Testis (tissue), 3 donors: ENCODE results near the gene NDUFAF3. TPM values are rescaled to one million over a fixed set of nuclear protein-coding genes. Genes with fewer than 3 reads are reported as not detected.

Experiments used
- DNase-seq: peaks from one replicate; pipeline ENCODE4 v3.0.0-alpha.2; 2019
- H3K27ac ChIP-seq, 2 donors: fragments of 200-600 bp; sonication (generic); one replicate each; pipeline ENCODE4 v1.5.1; 2019
- H3K27me3 ChIP-seq: fragments of 200-600 bp; sonication (generic); one replicate; pipeline ENCODE4 v1.5.1; 2019
- H3K36me3 ChIP-seq: fragments of 200-600 bp; sonication (generic); one replicate; pipeline ENCODE4 v1.5.1; 2017; ENCODE audit warnings: low read depth; ENCODE audit errors: missing control alignments
- H3K4me1 ChIP-seq: fragments of 200-600 bp; sonication (generic); one replicate; pipeline ENCODE4 v1.5.1; 2019
- H3K4me3 ChIP-seq, 2 donors: fragments of 200-600 bp; sonication (generic); one replicate each; pipeline ENCODE4 v1.5.1; 2017 to 2019
- H3K9me3 ChIP-seq: fragments of 200-600 bp; sonication (generic); one replicate; pipeline ENCODE4 v1.5.1; 2017
- POLR2A ChIP-seq: fragments of 450-650 bp; IDR thresholded peaks from one replicate; pipeline ENCODE4 v1.6.1; 2017; ENCODE audit warnings: antibody characterized with exemption, mild to moderate bottlenecking, moderate library complexity
- WGBS, 2 donors: methylation state at CpG; one replicate each; pipeline ENCODE4 v1.1.5; 2018; 5-methylcytosine and 5-hydroxymethylcytosine counted together
- intact Hi-C: fragments of 100-400 bp; cut with DNase I; formaldehyde crosslinking; loops from one replicate; pipeline ENCODE4 v1.15.1; 2023; ENCODE audit warnings: low total_unique reads
- polyA plus RNA-seq: library from polyadenylated mRNA; stranded (reverse); fragments of 350-450 nt; fragmentation: Illumina TruSeq; extraction: RNeasy Lipid Tissue Mini Kit (QIAGEN cat#74804); gene quantifications from one replicate; pipeline ENCODE4 v1.2.3, GENCODE V29; 2014; ENCODE audit warnings: low read depth, low replicate concordance; ENCODE audit not compliant: insufficient read depth
- total RNA-seq, 2 donors: library from RNA; depleted of rRNA; stranded (reverse); fragments of >200 nt; gene quantifications; one replicate each; pipeline ENCODE4 v1.2.3, GENCODE V29; 2016
- TF ChIP-seq, protein P1 (sequence below), 3 experiments: fragments of 450-650 bp in 2 of 3; fragments of 200-600 bp in 1 of 3; sonication (generic) in 1 of 3; IDR thresholded peaks; one replicate each; pipeline ENCODE4 v1.5.1; 2016 to 2019; ENCODE audit warnings: antibody characterized with exemption in 3 of 3, mild to moderate bottlenecking in 2 of 3, moderate library complexity in 1 of 3

Gene NDUFAF3
- total and polyA plus RNA-seq, 3 donors from 2014 or later: 324 to 544 (median 416) TPM

DNA sequence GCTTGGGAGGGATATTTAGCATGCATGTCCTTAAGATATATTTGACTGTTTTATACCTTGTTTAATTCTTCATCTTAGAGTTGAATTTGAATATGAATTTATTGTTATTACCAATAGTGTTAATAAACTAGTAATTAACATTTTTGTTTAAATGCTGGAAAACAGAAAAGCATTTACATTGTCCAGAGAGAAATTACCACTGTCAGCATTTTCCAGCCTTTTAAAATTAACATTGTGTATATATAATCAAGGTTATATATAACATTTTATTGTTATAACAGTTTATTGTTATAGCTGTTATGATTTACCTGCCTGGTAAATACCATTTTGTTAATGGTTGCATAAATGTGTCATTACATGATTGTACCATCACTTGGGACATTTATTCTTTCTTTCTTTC, 39.9 kb upstream of the NDUFAF3 start:
- Histone ChIP-seq H3K27me3 (no peaks in the 10 kb centered on the region), H3K9me3 (no peaks in the 10 kb centered on the region), H3K4me1 (peaks cover 8% of the 10 kb centered on the region), H3K4me3 (no peak overlapping the region), H3K27ac (no peak overlapping the region), H3K36me3 (no peaks in the 10 kb centered on the region)
- DNase-seq: no peak
- intact Hi-C loops: no loop called here
- TF ChIP-seq POLR2A: no peak
- TF ChIP-seq, protein P1, sequence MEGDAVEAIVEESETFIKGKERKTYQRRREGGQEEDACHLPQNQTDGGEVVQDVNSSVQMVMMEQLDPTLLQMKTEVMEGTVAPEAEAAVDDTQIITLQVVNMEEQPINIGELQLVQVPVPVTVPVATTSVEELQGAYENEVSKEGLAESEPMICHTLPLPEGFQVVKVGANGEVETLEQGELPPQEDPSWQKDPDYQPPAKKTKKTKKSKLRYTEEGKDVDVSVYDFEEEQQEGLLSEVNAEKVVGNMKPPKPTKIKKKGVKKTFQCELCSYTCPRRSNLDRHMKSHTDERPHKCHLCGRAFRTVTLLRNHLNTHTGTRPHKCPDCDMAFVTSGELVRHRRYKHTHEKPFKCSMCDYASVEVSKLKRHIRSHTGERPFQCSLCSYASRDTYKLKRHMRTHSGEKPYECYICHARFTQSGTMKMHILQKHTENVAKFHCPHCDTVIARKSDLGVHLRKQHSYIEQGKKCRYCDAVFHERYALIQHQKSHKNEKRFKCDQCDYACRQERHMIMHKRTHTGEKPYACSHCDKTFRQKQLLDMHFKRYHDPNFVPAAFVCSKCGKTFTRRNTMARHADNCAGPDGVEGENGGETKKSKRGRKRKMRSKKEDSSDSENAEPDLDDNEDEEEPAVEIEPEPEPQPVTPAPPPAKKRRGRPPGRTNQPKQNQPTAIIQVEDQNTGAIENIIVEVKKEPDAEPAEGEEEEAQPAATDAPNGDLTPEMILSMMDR (IDR thresholded peaks at IDR 0.05): no peak

DNA sequence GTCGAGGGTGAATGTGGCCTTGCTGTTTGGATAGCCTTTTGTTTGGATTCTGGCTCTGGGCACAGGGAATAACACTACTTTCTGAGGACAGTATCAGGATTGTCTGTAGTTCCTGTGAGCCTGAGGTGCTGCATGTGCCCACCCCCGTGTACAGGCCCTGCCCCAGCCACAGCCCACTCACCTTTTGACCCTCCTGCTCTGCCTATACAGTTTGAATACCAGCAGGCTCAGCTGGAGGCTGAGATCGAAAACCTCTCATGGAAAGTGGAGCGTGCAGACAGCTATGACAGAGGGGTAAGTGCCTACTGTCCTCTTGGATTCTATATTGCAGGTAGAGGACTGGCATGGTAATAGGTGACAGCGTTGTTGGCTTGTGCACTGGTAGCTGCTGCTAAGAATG, 39.2 kb upstream of the NDUFAF3 start:
- no peak overlapping the region for H3K27ac ChIP-seq
- intact Hi-C loops: no loop called here
- 75 to 79% methylated on average over 5 of the region's 5 CpGs for WGBS, 2 donors
- H3K27me3 ChIP-seq: no peaks in the 10 kb centered on the region
- H3K9me3 ChIP-seq: no peaks in the 10 kb centered on the region
- peaks cover 3% of the 10 kb centered on the region for H3K4me1 ChIP-seq
- no peak overlapping the region for H3K4me3 ChIP-seq
- no peak for TF ChIP-seq POLR2A
- TF ChIP-seq, protein P1 (IDR thresholded peaks at IDR 0.05): no peak
- DNase-seq: no peak
- H3K36me3 ChIP-seq: no peaks in the 10 kb centered on the region

DNA sequence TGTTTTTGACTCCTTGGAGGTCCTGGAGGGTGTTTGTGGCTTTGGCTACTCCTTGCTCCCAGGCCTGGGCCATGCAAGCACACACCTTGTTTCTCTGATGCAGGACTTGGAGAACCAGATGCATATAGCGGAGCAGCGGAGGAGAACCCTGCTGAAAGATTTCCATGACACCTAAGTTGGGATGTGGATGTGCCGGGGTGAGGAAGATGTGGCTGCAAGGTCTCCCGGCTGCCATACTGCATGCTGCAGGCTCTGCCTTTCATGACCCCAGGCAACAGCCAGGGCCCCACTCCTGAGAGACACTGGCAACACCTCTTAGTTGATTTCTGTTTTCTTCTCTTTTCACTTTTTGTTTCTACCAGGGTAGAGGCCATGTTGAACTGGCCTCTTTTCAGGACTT, 38.8 kb upstream of the NDUFAF3 start:
- H3K27me3 ChIP-seq: no peaks in the 10 kb centered on the region
- H3K9me3 ChIP-seq: no peaks in the 10 kb centered on the region
- no peaks in the 10 kb centered on the region for H3K36me3 ChIP-seq
- H3K27ac ChIP-seq: no peak overlapping the region
- H3K4me1 ChIP-seq: no peaks in the 10 kb centered on the region
- 95 to 96% methylated on average over 4 of the region's 4 CpGs for WGBS, 2 donors
- intact Hi-C loops: no loop called here
- no peak for DNase-seq
- no peak overlapping the region for H3K4me3 ChIP-seq
- TF ChIP-seq POLR2A: no peak
- TF ChIP-seq, protein P1 (IDR thresholded peaks at IDR 0.05): no peak

DNA sequence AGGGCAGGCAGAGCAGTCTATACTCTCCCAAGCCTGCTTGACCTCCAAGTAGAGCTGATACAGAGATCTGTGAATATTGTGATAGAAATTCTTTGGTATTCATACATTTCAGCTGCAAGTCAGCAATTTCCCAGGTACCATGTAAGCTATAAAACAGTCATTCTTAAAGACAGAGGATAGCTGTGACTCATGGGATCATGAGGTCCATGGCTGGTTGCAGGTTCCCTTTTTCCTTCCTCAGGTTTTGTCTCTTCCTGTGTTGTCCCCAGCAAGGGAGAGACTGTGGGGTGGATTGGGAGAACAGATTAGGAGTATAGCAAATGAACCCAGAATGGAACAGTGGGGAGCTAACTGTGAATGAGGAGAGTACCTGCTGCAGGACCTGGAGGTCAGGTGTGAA, 37.3 kb upstream of the NDUFAF3 start:
- intact Hi-C loops: no loop called here
- no peak for TF ChIP-seq POLR2A
- TF ChIP-seq, protein P1 (IDR thresholded peaks at IDR 0.05): no peak

GRCh38 chr3:48985831-48986376, 36.0 kb upstream of the NDUFAF3 start:
- no peaks in the 10 kb centered on the region for H3K36me3 ChIP-seq
- no peak overlapping the region for H3K27ac ChIP-seq
- no peak overlapping the region for H3K4me3 ChIP-seq
- peaks cover 8% of the 10 kb centered on the region for H3K4me1 ChIP-seq
- intact Hi-C loops: no loop called here
- TF ChIP-seq POLR2A: no peak
- TF ChIP-seq, protein P1 (IDR thresholded peaks at IDR 0.05): no peak
- no peaks in the 10 kb centered on the region for H3K27me3 ChIP-seq
- WGBS, 2 donors: 88 to 90% methylated on average over 7 of the region's 7 CpGs
- DNase-seq: no peak
- no peaks in the 10 kb centered on the region for H3K9me3 ChIP-seq

More for the DNA sequence above, 37.3 kb upstream of the NDUFAF3 start:
- no peaks in the 10 kb centered on the region for H3K9me3 ChIP-seq
- peaks cover 6% of the 10 kb centered on the region for H3K4me1 ChIP-seq
- no peaks in the 10 kb centered on the region for H3K27me3 ChIP-seq
- no peak overlapping the region for H3K27ac ChIP-seq
- no peaks in the 10 kb centered on the region for H3K36me3 ChIP-seq
- DNase-seq: no peak
- no peak overlapping the region for H3K4me3 ChIP-seq
